HUES64 (cell line): ENCODE data around the gene RAB4A.

Source experiments
- H3K27ac ChIP-seq: 2 replicates; pipeline ENCODE4 v1.7.0; 2013; ENCODE audit warnings: low read depth, low read length, inconsistent platforms
- H3K27me3 ChIP-seq: 2 replicates; pipeline ENCODE4 v1.6.1; 2013; ENCODE audit warnings: mild to moderate bottlenecking, low read length; ENCODE audit not compliant: insufficient read depth
- H3K36me3 ChIP-seq: 2 replicates; pipeline ENCODE4 v1.6.1; 2013; ENCODE audit warnings: mild to moderate bottlenecking, low read length; ENCODE audit not compliant: insufficient read depth
- H3K4me1 ChIP-seq: 2 replicates; pipeline ENCODE4 v1.6.1; 2013; ENCODE audit warnings: mild to moderate bottlenecking, low read length, moderate library complexity; ENCODE audit not compliant: insufficient read depth
- H3K4me3 ChIP-seq: 2 replicates; pipeline ENCODE4 v1.5.1; 2013; ENCODE audit warnings: mild to moderate bottlenecking, low read length, moderate library complexity
- H3K9ac ChIP-seq: 2 replicates; pipeline ENCODE4 v1.6.1; 2013; ENCODE audit warnings: mild to moderate bottlenecking, low read depth, low read length
- H3K9me3 ChIP-seq: 2 replicates; pipeline ENCODE4 v1.6.1; 2013; ENCODE audit warnings: low read depth, low read length; ENCODE audit not compliant: insufficient read depth
- WGBS: fragments of 150-250, 120-280 bp; methylation state at CpG from one replicate; pipeline ENCODE4 v1.1.7; 2013; ENCODE audit warnings: missing lambda C conversion rate; 5-methylcytosine and 5-hydroxymethylcytosine counted together

Gene RAB4A

DNA sequence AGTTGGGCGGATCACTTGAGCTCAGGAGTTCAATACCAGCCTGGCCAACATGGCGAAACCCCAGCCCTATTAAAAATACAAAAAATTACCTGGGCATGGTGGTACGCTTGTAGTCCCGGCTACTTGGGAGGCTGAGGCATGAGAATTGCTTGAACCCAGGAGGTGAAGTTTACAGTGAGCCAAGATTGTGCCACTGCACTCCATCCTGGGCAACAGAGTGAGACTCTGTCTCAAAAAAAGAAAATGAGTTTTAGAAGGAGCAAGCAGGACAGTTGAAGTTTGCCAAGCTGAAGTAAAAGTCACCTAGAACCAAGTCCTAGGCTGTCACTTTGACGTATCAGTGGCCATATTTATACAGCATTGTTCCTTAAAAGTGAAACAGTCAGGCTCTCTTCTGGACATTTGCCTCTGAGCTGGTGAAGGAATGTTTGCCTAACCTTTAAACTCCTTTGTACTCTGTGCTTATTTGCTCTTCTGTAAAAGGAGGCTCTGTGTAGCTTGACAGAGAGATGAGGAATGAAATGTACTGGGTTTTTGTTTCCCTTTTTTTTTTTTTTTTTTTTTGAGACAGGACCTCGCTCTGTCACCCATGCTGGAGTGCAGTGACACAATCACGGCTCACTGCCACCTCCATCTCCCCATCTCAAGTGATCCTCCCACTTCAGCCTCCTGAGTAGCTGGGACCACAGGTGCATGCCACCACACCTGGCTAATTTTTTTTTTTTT is 2.8 kb downstream of the RAB4A start:
- no peaks in the 10 kb centered on the region for H3K9me3 ChIP-seq
- H3K4me1 ChIP-seq: peaks cover 28% of the 10 kb centered on the region
- H3K4me3 ChIP-seq: no peak overlapping the region
- peaks cover 3% of the 10 kb centered on the region; the same call in 1 of the 2 replicates for H3K27me3 ChIP-seq
- no peak overlapping the region for H3K27ac ChIP-seq
- H3K36me3 ChIP-seq: no peaks in the 10 kb centered on the region
- 92% methylated on average over 7 of the region's 7 CpGs for WGBS
- no peak overlapping the region for H3K9ac ChIP-seq

DNA sequence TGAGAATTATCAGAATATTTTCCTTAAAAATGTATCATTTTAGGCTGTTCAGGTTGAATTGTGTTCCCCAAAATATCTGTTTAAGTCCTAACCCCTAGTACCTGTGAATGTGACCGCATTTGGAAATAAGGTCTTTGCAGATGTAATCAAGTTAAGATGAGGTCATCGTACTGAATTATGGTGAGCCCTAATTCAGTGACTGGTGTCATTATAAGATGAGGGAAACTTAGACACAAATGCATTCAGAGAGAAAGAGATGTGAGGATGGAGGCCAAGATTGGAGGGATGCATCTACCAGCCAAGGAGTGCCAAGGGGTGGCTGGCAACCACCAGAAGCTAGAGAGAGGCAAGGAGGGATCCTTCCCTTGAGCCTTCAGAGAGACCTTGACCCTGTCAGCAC is 4.1 kb downstream of the RAB4A start:
- no peak overlapping the region for H3K27ac ChIP-seq
- no peaks in the 10 kb centered on the region for H3K9me3 ChIP-seq
- 92% methylated on average over 2 of the region's 2 CpGs for WGBS
- no peak overlapping the region for H3K9ac ChIP-seq
- no peak overlapping the region for H3K4me3 ChIP-seq
- H3K27me3 ChIP-seq: peaks cover 3% of the 10 kb centered on the region; the same call in 1 of the 2 replicates
- peaks cover 30% of the 10 kb centered on the region for H3K4me1 ChIP-seq
- no peaks in the 10 kb centered on the region for H3K36me3 ChIP-seq

DNA sequence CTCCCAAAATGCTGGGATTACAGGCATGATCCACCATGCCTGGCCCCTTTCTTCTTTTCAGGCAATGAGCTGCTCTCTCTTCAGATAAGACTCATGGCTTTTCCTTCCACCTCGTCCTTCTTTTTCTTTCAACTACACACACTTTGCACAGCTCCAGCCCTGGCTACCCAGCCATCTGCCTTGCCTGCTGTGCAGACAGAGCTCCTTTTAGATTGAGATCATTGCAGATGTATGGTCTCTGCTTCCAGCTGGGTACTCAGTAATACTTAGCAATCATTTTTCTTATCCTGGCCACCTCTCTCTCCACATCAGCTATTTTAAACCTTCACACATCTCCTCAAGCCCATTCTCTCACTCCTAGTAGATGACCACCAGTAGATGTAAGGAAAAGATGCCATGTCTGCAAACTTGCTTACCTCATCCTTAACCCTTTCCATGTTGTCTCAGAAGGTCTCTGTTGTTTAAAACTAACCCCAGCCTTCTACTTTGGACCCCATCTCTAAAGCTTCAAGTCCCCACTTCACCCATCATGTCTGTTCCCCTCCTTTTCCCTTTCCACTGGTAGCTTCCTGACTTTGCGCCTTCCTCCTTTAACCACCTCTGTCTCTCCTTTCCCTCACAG is 7.3 kb downstream of the RAB4A start:
- H3K9me3 ChIP-seq: no peaks in the 10 kb centered on the region
- 96% methylated on average over 2 of the region's 2 CpGs for WGBS
- H3K27me3 ChIP-seq: no peaks in the 10 kb centered on the region
- no peaks in the 10 kb centered on the region for H3K36me3 ChIP-seq
- no peak overlapping the region for H3K9ac ChIP-seq
- H3K27ac ChIP-seq: no peak overlapping the region
- H3K4me1 ChIP-seq: peaks cover 18% of the 10 kb centered on the region
- H3K4me3 ChIP-seq: no peak overlapping the region

DNA sequence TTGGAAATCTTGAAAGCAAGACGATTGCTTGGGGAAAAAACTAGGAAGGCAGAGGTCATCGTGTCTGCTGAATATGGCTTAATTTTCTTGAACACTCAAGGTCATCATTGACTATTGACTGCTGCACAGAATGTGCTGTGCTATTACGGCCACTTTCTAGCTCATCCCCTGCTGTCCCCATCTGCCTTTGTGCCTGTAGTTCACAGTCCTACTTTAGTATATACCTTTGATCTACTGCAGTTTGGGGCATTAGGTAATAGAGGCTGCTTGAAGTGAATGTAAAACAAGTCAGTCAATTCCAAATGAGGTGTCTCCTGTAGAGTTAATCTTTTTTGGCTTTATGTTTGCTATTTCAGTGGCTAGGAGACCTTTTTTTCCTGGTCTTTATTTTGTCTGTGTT is 8.3 kb downstream of the RAB4A start:
- Histone ChIP-seq H3K27ac (no peak overlapping the region), H3K4me3 (no peak overlapping the region), H3K36me3 (no peaks in the 10 kb centered on the region), H3K9me3 (no peaks in the 10 kb centered on the region), H3K27me3 (no peaks in the 10 kb centered on the region), H3K4me1 (peaks cover 18% of the 10 kb centered on the region), H3K9ac (no peak overlapping the region)
- 82% methylated on average over 3 of the region's 3 CpGs for WGBS

DNA sequence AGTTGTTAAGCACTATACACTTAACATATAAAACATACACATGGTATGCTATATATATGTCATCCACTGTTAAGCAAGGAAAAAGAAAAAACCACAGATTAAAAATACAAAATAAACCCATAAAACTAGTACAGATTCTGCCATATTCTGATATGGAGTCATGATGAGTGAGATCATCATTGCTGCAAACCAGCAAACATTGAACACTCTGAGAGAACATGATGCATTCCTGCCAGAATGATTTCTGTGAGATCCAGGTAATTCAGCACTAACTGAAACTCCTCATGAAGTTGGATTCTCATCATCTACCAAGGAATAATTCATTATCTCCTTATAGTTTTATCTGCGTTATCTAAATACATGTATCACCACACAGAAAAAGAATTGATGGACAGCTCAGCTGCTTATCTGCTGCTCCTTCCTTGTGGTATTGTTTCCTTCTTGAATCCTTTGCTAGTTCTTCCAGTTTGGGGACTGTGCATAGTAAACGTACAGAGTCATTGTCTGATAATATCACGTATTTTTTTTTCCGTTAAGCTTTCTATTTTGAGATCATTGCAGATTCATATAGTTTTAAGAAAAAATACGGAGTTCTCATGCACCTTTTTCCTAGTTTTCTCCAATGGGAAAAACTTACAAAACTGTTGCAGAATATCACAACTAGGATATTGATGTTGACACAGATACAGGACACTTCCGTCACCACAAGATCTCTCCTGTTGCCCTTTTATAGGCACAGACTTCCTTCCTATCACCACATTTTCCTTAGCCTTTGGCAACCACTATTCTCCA is 9.3 kb downstream of the RAB4A start:
- H3K4me3 ChIP-seq: no peak overlapping the region
- no peaks in the 10 kb centered on the region for H3K9me3 ChIP-seq
- no peaks in the 10 kb centered on the region for H3K36me3 ChIP-seq
- H3K27me3 ChIP-seq: no peaks in the 10 kb centered on the region
- H3K9ac ChIP-seq: no peak overlapping the region
- no peak overlapping the region for H3K27ac ChIP-seq
- H3K4me1 ChIP-seq: peaks cover 15% of the 10 kb centered on the region
- 96% methylated on average over 6 of the region's 6 CpGs for WGBS

DNA sequence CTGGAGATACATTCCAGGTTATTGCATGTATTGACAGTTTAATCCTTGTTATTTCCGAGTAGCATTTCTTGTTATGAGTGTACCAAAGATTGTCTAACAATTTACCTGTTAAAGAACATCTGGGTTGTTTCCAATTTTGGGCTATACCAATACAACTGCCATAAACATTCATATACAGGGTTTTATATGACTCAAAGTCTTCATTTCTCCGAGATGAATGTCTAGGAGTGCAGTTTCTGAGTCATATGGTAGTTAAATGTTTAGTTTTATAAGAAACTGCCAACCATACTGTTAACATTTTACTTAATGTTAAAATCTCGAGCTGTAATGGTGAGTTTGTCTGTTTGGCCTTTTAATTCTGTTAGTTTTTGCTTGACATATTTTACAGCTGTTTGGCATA is 10.0 kb downstream of the RAB4A start:
- Histone ChIP-seq H3K9ac (no peak overlapping the region), H3K9me3 (no peaks in the 10 kb centered on the region), H3K36me3 (no peaks in the 10 kb centered on the region), H3K27ac (no peak overlapping the region), H3K4me3 (no peak overlapping the region), H3K27me3 (no peaks in the 10 kb centered on the region), H3K4me1 (peaks cover 20% of the 10 kb centered on the region)
- 100% methylated on average over 1 of the region's 3 CpGs for WGBS

DNA sequence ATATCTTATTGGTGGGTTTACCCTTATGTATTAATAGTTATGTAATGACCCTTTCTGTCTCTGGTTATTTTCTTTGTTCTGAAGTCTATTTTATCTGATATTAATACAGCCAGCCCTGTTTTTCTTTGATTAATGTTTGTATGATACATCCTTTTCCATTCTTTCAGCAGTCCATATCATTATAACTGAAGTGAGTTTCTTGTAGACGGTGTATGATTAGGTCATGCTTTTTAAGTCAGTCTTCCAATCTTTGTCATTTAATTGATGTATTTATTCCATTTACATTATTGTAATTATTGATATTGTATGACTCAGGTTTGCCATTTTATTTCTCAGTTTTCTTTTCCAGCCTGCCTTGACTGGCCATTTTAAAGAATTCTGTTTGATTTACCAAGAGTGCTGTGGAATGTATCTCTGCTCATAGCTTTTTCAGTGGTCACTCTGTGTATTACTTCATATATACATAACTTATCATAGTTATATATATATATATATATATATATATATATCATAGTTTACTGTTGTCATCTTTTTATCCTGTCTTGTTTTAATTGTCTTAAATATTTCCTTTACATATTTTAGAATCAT is 10.5 kb downstream of the RAB4A start:
- WGBS: no CpG with 5 or more reads among the region's 1 CpG
- no peak overlapping the region for H3K27ac ChIP-seq

DNA sequence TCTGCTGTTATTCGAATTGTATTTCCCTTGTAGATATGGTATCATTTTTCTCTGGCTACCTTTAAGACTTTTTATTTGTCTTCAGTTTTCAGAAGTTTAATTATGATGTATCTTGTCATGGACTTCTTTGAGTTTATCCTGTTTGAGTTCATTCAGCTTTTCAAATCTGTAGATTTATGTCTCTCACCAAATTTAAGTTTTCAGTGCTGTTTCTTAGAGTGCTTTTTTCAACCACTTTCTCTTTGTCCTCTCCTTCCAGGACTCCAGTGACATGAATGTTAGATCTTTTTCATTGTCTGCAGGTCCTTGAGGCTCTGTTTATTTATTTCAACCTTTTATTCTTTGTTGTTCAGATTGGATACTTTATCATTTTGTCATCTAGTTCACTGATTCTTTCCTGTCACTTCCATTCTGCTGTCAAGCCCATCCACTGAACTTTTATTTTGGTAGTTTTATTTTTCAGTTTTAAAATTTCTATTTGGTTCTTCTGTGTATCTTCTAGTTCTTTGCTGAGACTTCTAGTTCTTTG is 11.4 kb downstream of the RAB4A start:
- Histone ChIP-seq H3K9me3 (no peaks in the 10 kb centered on the region), H3K4me3 (no peak overlapping the region), H3K4me1 (peaks cover 19% of the 10 kb centered on the region), H3K9ac (no peak overlapping the region), H3K27ac (no peak overlapping the region), H3K36me3 (no peaks in the 10 kb centered on the region), H3K27me3 (no peaks in the 10 kb centered on the region)
- WGBS: 100% methylated on average over 1 of the region's 1 CpG

More for the DNA sequence above, 10.5 kb downstream of the RAB4A start:
- no peaks in the 10 kb centered on the region for H3K27me3 ChIP-seq
- H3K4me3 ChIP-seq: no peak overlapping the region
- no peaks in the 10 kb centered on the region for H3K9me3 ChIP-seq
- peaks cover 20% of the 10 kb centered on the region for H3K4me1 ChIP-seq
- no peaks in the 10 kb centered on the region for H3K36me3 ChIP-seq
- no peak overlapping the region for H3K9ac ChIP-seq

DNA sequence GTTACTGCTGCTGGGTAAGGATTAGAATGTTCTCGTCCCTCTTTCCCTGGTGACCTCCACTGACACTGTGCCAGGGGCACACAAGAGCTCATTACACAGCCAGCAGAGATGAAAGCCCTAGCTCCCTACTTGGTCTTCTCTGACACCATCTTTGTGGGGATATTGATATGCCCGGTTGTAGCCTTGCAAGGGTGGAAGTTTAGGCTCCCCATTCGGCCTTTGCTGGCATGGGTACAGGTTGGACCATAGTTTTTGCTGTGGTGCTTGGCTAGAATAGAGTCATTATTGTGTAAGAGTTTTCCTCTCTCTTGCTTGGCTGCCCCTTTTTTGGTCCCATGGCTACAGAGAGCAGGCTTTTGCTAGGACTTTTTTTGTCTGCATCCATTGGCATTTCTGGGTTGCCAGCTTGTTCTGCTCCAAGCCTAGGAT is 12.3 kb downstream of the RAB4A start:
- Histone ChIP-seq H3K36me3 (no peaks in the 10 kb centered on the region), H3K9me3 (no peaks in the 10 kb centered on the region), H3K27ac (no peak overlapping the region), H3K4me3 (no peak overlapping the region), H3K27me3 (no peaks in the 10 kb centered on the region), H3K9ac (no peak overlapping the region), H3K4me1 (peaks cover 19% of the 10 kb centered on the region)
- WGBS: 98% methylated on average over 3 of the region's 3 CpGs

DNA sequence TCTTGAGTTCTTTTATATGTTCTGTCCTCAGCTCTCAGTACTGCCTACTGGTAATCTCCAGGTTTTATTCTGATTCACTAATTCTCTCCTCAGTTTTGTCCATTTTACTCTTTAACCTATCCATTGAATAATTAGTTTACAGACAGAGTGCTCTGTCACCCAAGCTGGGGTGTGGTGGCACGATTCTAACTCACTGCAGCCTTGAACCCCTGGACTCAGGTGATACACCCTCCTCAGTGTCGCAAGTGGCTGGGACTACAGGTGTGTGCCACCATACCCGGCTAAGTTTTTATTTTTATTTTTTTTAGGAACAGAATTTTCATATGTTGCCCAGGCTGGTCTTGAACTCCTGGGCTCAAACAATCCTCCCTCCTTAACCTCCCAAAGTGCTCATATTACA is 14.0 kb downstream of the RAB4A start:
- no peak overlapping the region for H3K4me3 ChIP-seq
- WGBS: over 99% methylated on average over 3 of the region's 3 CpGs
- peaks cover 7% of the 10 kb centered on the region for H3K36me3 ChIP-seq
- peaks cover 13% of the 10 kb centered on the region for H3K4me1 ChIP-seq
- no peaks in the 10 kb centered on the region for H3K9me3 ChIP-seq
- H3K9ac ChIP-seq: no peak overlapping the region
- H3K27me3 ChIP-seq: no peaks in the 10 kb centered on the region
- no peak overlapping the region for H3K27ac ChIP-seq

DNA sequence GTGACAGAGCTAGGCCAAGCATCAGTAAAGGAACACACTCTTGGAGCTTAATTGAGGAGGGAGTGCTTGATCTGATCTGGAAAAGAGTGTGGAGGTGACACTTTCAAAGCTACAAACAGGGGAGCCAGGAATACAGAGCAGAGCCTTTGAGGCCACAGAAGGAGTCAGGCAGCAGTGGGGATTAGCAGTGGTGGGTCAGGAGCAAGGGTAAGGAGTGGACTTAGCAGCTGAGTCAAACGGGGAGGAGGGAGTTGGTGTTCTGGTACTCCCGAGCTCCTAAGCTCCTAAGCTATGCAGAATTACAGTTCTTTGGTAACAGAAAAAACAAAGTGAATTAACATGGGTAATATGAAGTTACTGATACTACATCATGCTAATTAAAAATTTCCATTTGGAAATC is 14.5 kb downstream of the RAB4A start:
- peaks cover 10% of the 10 kb centered on the region for H3K36me3 ChIP-seq
- H3K27me3 ChIP-seq: no peaks in the 10 kb centered on the region
- no peak overlapping the region for H3K4me3 ChIP-seq
- H3K9ac ChIP-seq: no peak overlapping the region
- H3K4me1 ChIP-seq: peaks cover 13% of the 10 kb centered on the region
- H3K9me3 ChIP-seq: no peaks in the 10 kb centered on the region
- no peak overlapping the region for H3K27ac ChIP-seq
- 65% methylated on average over 2 of the region's 2 CpGs for WGBS
